A673 (cell line): Measurements from ENCODE around the gene FSTL4. TPM values are rescaled to one million over a fixed set of nuclear protein-coding genes. Genes with fewer than 3 reads are reported as not detected.

ENCODE experiments used
- BruUV-seq: library from RNA; stranded (reverse); fragments of 400-500 nt; replicated peaks from 2 replicates; lab custom pipeline; 2021; lab: Mats Ljungman, UMichigan
- CTCF ChIA-PET: fragments of 300-600 bp; sonication (Branson Sonifier 250); formaldehyde crosslinking; loops from one replicate; lab custom pipeline; 2022; ENCODE audit warnings: antibody characterized with exemption; lab: Charles Lee
- POLR2A ChIA-PET: fragments of 300-600 bp; sonication (Branson Sonifier 250); formaldehyde crosslinking; loops from one replicate; lab custom pipeline; 2022; ENCODE audit warnings: antibody characterized with exemption; ENCODE audit not compliant: low non-redundant PET; lab: Charles Lee
- DNase-seq: peaks from one replicate; pipeline ENCODE4 v3.0.0-alpha.2; 2015; ENCODE audit warnings: low spot score
- H3K27ac ChIP-seq: fragments of 200-600 bp; sonication (generic); 2 replicates; pipeline ENCODE4 v1.5.1; 2016; ENCODE audit warnings: mixed run types, low read depth, mild to moderate bottlenecking, mixed read lengths, antibody characterized with exemption, low read length; ENCODE audit not compliant: poor library complexity, severe bottlenecking
- H3K27me3 ChIP-seq: fragments of 200-600 bp; sonication (generic); replicated peaks from 2 replicates; pipeline ENCODE4 v1.6.1; 2017; ENCODE audit warnings: mixed run types, low read depth, mild to moderate bottlenecking, mixed read lengths, antibody characterized with exemption, low read length; ENCODE audit not compliant: insufficient read depth, poor library complexity
- H3K36me3 ChIP-seq: fragments of 200-600 bp; sonication (generic); 2 replicates; pipeline ENCODE4 v1.6.1; 2016; ENCODE audit warnings: mixed run types, mild to moderate bottlenecking, mixed read lengths, antibody characterized with exemption, low read length; ENCODE audit not compliant: insufficient read depth, poor library complexity, severe bottlenecking
- H3K4me1 ChIP-seq: fragments of 200-600 bp; sonication (generic); 2 replicates; pipeline ENCODE4 v1.6.1; 2017; ENCODE audit warnings: mixed run types, mild to moderate bottlenecking, mixed read lengths, antibody characterized with exemption, low read length; ENCODE audit not compliant: insufficient read depth, poor library complexity, severe bottlenecking
- H3K4me3 ChIP-seq: fragments of 200-600 bp; sonication (generic); 2 replicates; pipeline ENCODE4 v1.5.1; 2016; ENCODE audit warnings: low read depth, mixed run types, mild to moderate bottlenecking, mixed read lengths, low read length; ENCODE audit not compliant: poor library complexity, severe bottlenecking
- H3K9me3 ChIP-seq: fragments of 200-600 bp; sonication (generic); 2 replicates; pipeline ENCODE4 v1.6.1; 2016; ENCODE audit warnings: mixed run types, low read depth, mild to moderate bottlenecking, mixed read lengths, antibody characterized with exemption, low read length; ENCODE audit not compliant: poor library complexity, severe bottlenecking
- EZH2 ChIP-seq: fragments of 200-600 bp; sonication (generic); IDR thresholded peaks from 2 replicates; pipeline ENCODE4 v1.6.1; 2017; ENCODE audit warnings: borderline replicate concordance, low read depth, mild to moderate bottlenecking, mixed read lengths, antibody characterized with exemption, low read length; ENCODE audit not compliant: poor library complexity, severe bottlenecking
- intact Hi-C: fragments of 100-400 bp; cut with micrococcal nuclease; formaldehyde crosslinking; loops from one replicate; pipeline ENCODE4 v1.10.0; 2022; ENCODE audit not compliant: unreplicated experiment
- total RNA-seq: library from RNA; stranded (reverse); gene quantifications from 2 replicates; pipeline ENCODE4 v1.2.3, GENCODE V29; 2021
- TF ChIP-seq, protein P1 (sequence below): fragments of 300-800, 200-600 bp; sonication (generic); conservative IDR thresholded peaks from 2 replicates; pipeline ENCODE4 v1.5.1; 2017; ENCODE audit warnings: low read depth, mild to moderate bottlenecking, antibody characterized with exemption, low read length, moderate library complexity, mixed read lengths

The FSTL4 gene
- total RNA-seq, 1 experiment from 2014 or later, result 0.86 TPM

DNA sequence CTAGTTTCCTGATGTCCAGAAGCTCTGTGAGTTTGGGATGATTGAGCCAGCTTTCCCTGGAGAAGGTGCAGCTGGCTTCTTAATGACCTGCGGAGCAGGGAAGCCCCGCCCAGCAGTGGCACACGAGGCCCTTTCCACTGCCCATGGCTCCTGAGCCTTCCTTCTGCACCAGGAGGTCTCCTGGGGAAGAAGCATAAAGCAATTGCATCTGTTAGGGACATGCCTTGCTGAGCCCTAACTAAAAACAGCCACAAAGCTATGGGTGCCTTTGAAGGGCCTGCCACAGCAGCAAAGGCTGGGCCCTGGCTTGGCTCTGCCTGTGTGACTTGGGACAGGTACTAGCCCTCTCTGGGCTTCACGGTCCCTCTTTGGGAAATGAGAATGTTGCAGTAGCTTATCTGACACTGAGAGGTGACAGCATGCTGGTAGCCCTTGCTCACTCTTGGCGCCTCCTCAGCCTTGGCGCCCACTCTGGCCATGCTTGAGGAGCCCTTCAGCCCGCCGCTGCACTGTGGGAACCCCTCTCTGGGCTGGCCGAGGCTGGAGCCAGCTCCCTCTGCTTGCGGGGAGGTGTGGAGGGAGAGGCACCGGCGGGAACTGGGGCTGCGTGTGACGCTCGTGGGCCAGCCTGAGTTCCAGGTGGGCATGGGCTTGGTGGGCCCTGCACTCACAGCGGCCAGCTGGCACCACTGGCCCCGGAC lies 218.4 kb downstream of the FSTL4 start:
- Histone ChIP-seq H3K36me3 (no peaks in the 10 kb centered on the region), H3K9me3 (no peaks in the 10 kb centered on the region), H3K27me3 (peaks cover under 1% of the 10 kb centered on the region), H3K27ac (no peak overlapping the region), H3K4me1 (peaks cover 7% of the 10 kb centered on the region), H3K4me3 (no peak overlapping the region)
- intact Hi-C loops, result no loop called here
- TF ChIP-seq, protein P1, sequence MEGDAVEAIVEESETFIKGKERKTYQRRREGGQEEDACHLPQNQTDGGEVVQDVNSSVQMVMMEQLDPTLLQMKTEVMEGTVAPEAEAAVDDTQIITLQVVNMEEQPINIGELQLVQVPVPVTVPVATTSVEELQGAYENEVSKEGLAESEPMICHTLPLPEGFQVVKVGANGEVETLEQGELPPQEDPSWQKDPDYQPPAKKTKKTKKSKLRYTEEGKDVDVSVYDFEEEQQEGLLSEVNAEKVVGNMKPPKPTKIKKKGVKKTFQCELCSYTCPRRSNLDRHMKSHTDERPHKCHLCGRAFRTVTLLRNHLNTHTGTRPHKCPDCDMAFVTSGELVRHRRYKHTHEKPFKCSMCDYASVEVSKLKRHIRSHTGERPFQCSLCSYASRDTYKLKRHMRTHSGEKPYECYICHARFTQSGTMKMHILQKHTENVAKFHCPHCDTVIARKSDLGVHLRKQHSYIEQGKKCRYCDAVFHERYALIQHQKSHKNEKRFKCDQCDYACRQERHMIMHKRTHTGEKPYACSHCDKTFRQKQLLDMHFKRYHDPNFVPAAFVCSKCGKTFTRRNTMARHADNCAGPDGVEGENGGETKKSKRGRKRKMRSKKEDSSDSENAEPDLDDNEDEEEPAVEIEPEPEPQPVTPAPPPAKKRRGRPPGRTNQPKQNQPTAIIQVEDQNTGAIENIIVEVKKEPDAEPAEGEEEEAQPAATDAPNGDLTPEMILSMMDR, result no peak
- TF ChIP-seq EZH2, result no peak
- CTCF ChIA-PET, result no interaction called here
- no TSS peak for BruUV-seq
- POLR2A ChIA-PET, result no interaction called here
- no peak for DNase-seq

DNA sequence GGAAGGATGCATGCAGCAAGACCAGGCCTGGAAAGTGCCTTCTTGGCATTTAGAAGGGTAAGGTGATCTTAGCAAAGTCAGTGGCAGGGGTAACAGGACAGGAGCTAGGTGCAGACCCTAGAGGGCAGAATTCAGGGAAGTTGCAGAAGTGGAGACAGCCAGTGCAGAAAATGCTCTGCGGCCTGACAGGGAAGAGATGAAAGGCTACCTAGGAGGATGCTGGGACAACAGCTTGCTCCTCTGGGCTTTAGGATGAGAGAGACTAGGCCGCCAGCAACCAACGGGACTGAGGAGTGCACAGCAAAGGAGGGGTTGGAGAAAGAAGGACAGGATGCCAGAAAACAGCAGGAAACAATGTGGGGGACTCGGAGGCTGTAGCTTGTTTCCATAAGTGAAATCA lies 219.9 kb downstream of the FSTL4 start:
- Histone ChIP-seq H3K4me1 (peaks cover 7% of the 10 kb centered on the region), H3K4me3 (no peak overlapping the region), H3K27ac (no peak overlapping the region), H3K9me3 (no peaks in the 10 kb centered on the region), H3K36me3 (no peaks in the 10 kb centered on the region), H3K27me3 (peaks cover 5% of the 10 kb centered on the region)
- TF ChIP-seq, protein P1, result no peak
- TF ChIP-seq EZH2, result no peak
- ChIA-PET POLR2A (no interaction called here), CTCF (no interaction called here)
- intact Hi-C loops, result no loop called here
- no peak for DNase-seq
- no TSS peak for BruUV-seq

DNA sequence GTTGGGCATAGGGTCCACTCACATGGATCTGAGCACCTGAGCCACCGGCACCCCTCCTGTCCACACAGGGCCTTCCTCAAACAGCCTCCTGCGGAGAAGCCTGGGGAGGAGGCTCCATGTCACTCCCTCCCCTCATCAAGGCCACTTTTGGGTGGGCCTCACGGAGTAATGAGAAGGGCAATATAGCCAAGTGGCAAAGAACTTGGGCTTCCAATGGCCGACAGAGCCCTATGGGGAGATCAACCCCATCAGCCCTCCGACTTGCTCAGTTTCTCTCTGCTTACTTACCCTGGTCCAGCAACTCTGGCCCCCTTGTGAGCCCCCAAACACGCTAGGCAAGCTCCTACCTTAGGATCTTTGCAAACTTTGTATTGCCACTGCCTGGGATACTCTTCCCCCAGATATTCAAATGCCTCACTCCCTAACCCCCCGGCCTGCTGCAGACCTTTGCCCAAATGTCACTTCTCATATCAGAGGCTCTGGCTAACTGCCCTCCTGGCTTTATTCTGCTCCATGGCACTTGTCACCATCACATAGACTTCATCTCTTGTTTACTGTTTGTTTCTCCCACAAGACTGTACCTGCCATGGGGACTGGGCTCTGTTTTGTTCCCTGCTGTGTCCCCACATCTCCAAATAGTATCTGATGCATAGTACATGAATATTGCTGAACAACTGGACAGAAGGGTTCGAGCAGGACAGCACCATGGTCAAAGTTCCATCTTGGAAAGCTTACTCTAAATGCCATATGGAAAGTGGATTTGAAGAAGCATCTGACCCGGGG lies 220.8 kb downstream of the FSTL4 start:
- Histone ChIP-seq H3K9me3 (no peaks in the 10 kb centered on the region), H3K4me1 (peaks cover under 1% of the 10 kb centered on the region), H3K27ac (no peak overlapping the region), H3K27me3 (peaks cover 5% of the 10 kb centered on the region), H3K36me3 (no peaks in the 10 kb centered on the region), H3K4me3 (no peak overlapping the region)
- intact Hi-C loops, result no loop called here
- TF ChIP-seq, protein P1, result no peak
- TF ChIP-seq EZH2, result no peak
- DNase-seq, result no peak
- BruUV-seq, result no TSS peak
- ChIA-PET CTCF (no interaction called here), POLR2A (no interaction called here)
